WTC11 (cell line): ENCODE data around the gene PPP2R5A. TPM values are rescaled to one million over a fixed set of nuclear protein-coding genes. Genes with fewer than 3 reads are reported as not detected.

Experiments used
- ATAC-seq: fragments of 200-7000 bp; cut with Tn5 transposase; 2 replicates; pipeline ENCODE4 v1.10.0; 2021; ENCODE audit warnings: mild to moderate bottlenecking, moderate library complexity
- CTCF ChIA-PET: fragments of 300-600 bp; sonication (Branson Sonifier 250); formaldehyde crosslinking; loops from one replicate; lab custom pipeline; 2021; ENCODE audit warnings: antibody characterized with exemption; lab: Charles Lee
- POLR2A ChIA-PET: fragments of 350-600 bp; sonication (Branson Sonifier 250); formaldehyde crosslinking; loops from one replicate; lab custom pipeline; 2021; ENCODE audit warnings: antibody characterized with exemption; lab: Charles Lee
- DNase-seq: peaks from one replicate; pipeline ENCODE4 v3.0.0; 2021; ENCODE audit warnings: low spot score
- H3K27ac Mint-ChIP-seq: 2 replicates; pipeline ENCODE4 v1.8.0; 2021; ENCODE audit warnings: mixed read lengths
- H3K27me3 Mint-ChIP-seq: 2 replicates; pipeline ENCODE4 v1.8.0; 2021; ENCODE audit warnings: low read depth, mild to moderate bottlenecking, moderate library complexity, mixed read lengths
- H3K36me3 Mint-ChIP-seq: 2 replicates; pipeline ENCODE4 v1.8.0; 2021; ENCODE audit warnings: mixed read lengths
- H3K4me1 Mint-ChIP-seq: 2 replicates; pipeline ENCODE4 v1.8.0; 2022; ENCODE audit warnings: mixed read lengths
- H3K4me3 Mint-ChIP-seq: 2 replicates; pipeline ENCODE4 v1.8.0; 2021; ENCODE audit warnings: mild to moderate bottlenecking, moderate library complexity, mixed read lengths
- H3K9me3 Mint-ChIP-seq: 2 replicates; pipeline ENCODE4 v1.8.0; 2021; ENCODE audit warnings: mixed read lengths
- CREM ChIP-seq: sonication (generic); formaldehyde crosslinking; IDR thresholded peaks from 2 replicates; pipeline ENCODE4 v1.8.1; 2022; ENCODE audit warnings: mild to moderate bottlenecking, missing genetic modification reagents, moderate library complexity
- GTF2I ChIP-seq: fragments of 250-450 bp; sonication (Bioruptor Pico); conservative IDR thresholded peaks from 2 replicates; pipeline ENCODE4 v1.4.0; 2021; ENCODE audit warnings: mild to moderate bottlenecking
- NR1H2 ChIP-seq: sonication (generic); formaldehyde crosslinking; IDR thresholded peaks from 2 replicates; pipeline ENCODE4 v1.9.0; 2021; ENCODE audit warnings: mild to moderate bottlenecking, moderate library complexity, missing genetic modification reagents
- SOX15 ChIP-seq: fragments of 250-450 bp; sonication (Bioruptor Pico); IDR thresholded peaks from 2 replicates; pipeline ENCODE4 v1.9.0; 2021; ENCODE audit warnings: mild to moderate bottlenecking
- ZNF219 ChIP-seq: sonication (generic); formaldehyde crosslinking; IDR thresholded peaks from 2 replicates; pipeline ENCODE4 v1.8.0; 2023; ENCODE audit warnings: missing genetic modification reagents, mild to moderate bottlenecking, borderline replicate concordance
- ZNF263 ChIP-seq: sonication (generic); formaldehyde crosslinking; IDR thresholded peaks from 2 replicates; pipeline ENCODE4 v1.8.1; 2022; ENCODE audit warnings: low read depth, mild to moderate bottlenecking, moderate library complexity, missing genetic modification reagents
- ZNF396 ChIP-seq: fragments of 250-450 bp; sonication (Bioruptor Pico); IDR thresholded peaks from 2 replicates; pipeline ENCODE4 v1.8.0; 2021; ENCODE audit warnings: mild to moderate bottlenecking, moderate library complexity, borderline replicate concordance
- ZNF416 ChIP-seq: fragments of 250-450 bp; sonication (Bioruptor Pico); IDR thresholded peaks from 2 replicates; pipeline ENCODE4 v1.9.0; 2021; ENCODE audit warnings: mild to moderate bottlenecking, inconsistent platforms
- total RNA-seq: library from RNA; stranded (reverse); gene quantifications from 3 replicates; pipeline ENCODE4 v1.2.3, GENCODE V29; 2021
- TF ChIP-seq, protein P1 (sequence below): sonication (generic); formaldehyde crosslinking; IDR thresholded peaks from 2 replicates; pipeline ENCODE4 v1.8.1; 2022; ENCODE audit warnings: missing genetic modification reagents, borderline replicate concordance
- TF ChIP-seq, protein P2 (sequence below): sonication (generic); formaldehyde crosslinking; IDR thresholded peaks from 2 replicates; pipeline ENCODE4 v1.8.1; 2023; ENCODE audit warnings: mild to moderate bottlenecking, missing genetic modification reagents, moderate library complexity
- TF ChIP-seq, protein P3 (sequence below): sonication (generic); formaldehyde crosslinking; IDR thresholded peaks from 2 replicates; pipeline ENCODE4 v1.8.1; 2023; ENCODE audit warnings: mild to moderate bottlenecking, moderate library complexity, missing genetic modification reagents
- TF ChIP-seq, protein P4 (sequence below): sonication (generic); formaldehyde crosslinking; IDR thresholded peaks from 2 replicates; pipeline ENCODE4 v1.8.1; 2022; ENCODE audit warnings: low read depth, missing genetic modification reagents, borderline replicate concordance
- TF ChIP-seq, protein P5 (sequence below): fragments of 200-600 bp; IDR thresholded peaks from 2 replicates; pipeline ENCODE4 v1.8.0; 2022; ENCODE audit warnings: antibody characterized with exemption
- TF ChIP-seq, protein P6 (sequence below): fragments of 250-450 bp; sonication (Bioruptor Pico); IDR thresholded peaks from 2 replicates; pipeline ENCODE4 v1.9.0; 2021; ENCODE audit warnings: moderate library complexity, mild to moderate bottlenecking, inconsistent platforms, borderline replicate concordance
- TF ChIP-seq, protein P7 (sequence below): sonication (generic); formaldehyde crosslinking; IDR thresholded peaks from 2 replicates; pipeline ENCODE4 v1.8.0; 2022; ENCODE audit warnings: mild to moderate bottlenecking, missing genetic modification reagents

Gene PPP2R5A
- total RNA-seq, 1 experiment from 2014 or later, result 35.9 TPM

DNA sequence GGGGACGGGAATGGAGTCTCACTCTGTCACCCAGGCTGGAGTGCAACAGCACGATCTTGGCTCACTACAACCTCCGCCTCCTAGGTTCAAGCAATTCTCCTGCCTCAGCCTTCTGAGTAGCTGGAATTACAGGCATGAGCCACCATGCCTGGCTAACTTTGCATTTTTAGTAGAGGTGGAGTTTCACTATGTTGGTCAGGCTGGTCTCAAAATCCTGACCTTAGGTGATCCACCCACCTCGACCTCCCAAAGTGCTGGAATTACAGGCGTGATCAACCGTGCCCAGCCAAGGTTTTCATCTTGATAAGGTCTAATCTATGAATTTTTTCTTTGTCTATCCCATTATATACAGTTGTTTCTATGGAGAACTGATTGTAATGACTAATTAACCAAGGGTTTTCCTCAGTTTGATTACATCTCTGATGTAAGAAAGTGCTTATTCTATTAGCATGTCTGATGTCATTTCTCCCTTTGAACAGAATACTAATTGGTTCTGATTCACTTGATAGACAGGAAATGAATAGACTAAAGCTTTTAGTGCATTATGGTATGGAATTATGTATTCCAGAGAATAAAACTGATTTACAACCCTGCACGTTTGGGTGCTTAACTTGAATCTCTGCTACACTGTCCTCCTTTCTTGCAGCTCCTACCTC lies 117.6 kb downstream of the PPP2R5A start (continued):
- TF ChIP-seq, protein P1, sequence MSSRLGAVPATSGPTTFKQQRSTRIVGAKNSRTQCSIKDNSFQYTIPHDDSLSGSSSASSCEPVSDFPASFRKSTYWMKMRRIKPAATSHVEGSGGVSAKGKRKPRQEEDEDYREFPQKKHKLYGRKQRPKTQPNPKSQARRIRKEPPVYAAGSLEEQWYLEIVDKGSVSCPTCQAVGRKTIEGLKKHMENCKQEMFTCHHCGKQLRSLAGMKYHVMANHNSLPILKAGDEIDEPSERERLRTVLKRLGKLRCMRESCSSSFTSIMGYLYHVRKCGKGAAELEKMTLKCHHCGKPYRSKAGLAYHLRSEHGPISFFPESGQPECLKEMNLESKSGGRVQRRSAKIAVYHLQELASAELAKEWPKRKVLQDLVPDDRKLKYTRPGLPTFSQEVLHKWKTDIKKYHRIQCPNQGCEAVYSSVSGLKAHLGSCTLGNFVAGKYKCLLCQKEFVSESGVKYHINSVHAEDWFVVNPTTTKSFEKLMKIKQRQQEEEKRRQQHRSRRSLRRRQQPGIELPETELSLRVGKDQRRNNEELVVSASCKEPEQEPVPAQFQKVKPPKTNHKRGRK (CRISPR knock-in tag), result no peak
- TF ChIP-seq ZNF263 (CRISPR knock-in tag), result no peak
- TF ChIP-seq, protein P2, sequence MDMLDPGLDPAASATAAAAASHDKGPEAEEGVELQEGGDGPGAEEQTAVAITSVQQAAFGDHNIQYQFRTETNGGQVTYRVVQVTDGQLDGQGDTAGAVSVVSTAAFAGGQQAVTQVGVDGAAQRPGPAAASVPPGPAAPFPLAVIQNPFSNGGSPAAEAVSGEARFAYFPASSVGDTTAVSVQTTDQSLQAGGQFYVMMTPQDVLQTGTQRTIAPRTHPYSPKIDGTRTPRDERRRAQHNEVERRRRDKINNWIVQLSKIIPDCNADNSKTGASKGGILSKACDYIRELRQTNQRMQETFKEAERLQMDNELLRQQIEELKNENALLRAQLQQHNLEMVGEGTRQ, result no peak

DNA sequence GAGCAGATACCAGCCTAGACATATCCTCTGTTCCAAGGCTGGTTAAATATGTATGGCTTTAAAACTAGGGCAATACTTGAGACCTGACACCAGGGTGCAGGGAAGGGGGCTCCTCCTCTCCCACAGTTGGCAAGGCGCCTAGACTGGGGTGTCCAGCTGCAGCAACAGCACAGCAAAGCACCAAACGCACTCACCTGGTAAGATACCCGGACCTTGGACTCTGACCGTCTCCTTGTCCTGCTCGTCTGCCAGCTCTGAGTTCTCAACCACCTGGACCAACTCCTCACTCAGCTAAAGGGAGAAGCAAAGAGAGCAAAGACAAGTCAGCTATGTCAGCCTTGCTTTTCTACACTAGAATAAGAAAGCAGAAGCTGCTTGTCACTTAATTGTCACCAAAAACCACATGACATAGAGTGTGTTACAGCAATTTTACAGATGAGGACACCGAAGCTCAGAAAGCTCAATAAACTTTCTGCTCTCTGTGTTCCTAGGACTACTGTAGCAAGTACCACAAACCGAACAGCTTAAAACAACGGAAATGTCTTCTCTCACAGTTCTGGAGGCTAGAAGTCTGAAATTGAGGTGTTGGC lies 125.1 kb downstream of the PPP2R5A start:
- no peak for DNase-seq
- CTCF ChIA-PET, result interaction anchor here (1.5 kb wide), 1 partner anchor 45 kb away, joined by 4 read pairs; no protein-coding TSS in a partner anchor
- TF ChIP-seq, protein P3, sequence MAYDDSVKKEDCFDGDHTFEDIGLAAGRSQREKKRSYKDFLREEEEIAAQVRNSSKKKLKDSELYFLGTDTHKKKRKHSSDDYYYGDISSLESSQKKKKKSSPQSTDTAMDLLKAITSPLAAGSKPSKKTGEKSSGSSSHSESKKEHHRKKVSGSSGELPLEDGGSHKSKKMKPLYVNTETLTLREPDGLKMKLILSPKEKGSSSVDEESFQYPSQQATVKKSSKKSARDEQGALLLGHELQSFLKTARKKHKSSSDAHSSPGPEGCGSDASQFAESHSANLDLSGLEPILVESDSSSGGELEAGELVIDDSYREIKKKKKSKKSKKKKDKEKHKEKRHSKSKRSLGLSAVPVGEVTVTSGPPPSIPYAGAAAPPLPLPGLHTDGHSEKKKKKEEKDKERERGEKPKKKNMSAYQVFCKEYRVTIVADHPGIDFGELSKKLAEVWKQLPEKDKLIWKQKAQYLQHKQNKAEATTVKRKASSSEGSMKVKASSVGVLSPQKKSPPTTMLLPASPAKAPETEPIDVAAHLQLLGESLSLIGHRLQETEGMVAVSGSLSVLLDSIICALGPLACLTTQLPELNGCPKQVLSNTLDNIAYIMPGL (CRISPR knock-in tag), result no peak
- TF ChIP-seq CREM (CRISPR knock-in tag) (no peak), ZNF416 (CRISPR knock-in tag) (no peak), NR1H2 (CRISPR knock-in tag) (no peak), SOX15 (CRISPR knock-in tag) (no peak), GTF2I (CRISPR knock-in tag) (no peak), ZNF396 (no peak), ZNF219 (CRISPR knock-in tag) (no peak)
- TF ChIP-seq, protein P4, sequence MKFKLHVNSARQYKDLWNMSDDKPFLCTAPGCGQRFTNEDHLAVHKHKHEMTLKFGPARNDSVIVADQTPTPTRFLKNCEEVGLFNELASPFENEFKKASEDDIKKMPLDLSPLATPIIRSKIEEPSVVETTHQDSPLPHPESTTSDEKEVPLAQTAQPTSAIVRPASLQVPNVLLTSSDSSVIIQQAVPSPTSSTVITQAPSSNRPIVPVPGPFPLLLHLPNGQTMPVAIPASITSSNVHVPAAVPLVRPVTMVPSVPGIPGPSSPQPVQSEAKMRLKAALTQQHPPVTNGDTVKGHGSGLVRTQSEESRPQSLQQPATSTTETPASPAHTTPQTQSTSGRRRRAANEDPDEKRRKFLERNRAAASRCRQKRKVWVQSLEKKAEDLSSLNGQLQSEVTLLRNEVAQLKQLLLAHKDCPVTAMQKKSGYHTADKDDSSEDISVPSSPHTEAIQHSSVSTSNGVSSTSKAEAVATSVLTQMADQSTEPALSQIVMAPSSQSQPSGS (CRISPR knock-in tag), result no peak
- TF ChIP-seq, protein P5, sequence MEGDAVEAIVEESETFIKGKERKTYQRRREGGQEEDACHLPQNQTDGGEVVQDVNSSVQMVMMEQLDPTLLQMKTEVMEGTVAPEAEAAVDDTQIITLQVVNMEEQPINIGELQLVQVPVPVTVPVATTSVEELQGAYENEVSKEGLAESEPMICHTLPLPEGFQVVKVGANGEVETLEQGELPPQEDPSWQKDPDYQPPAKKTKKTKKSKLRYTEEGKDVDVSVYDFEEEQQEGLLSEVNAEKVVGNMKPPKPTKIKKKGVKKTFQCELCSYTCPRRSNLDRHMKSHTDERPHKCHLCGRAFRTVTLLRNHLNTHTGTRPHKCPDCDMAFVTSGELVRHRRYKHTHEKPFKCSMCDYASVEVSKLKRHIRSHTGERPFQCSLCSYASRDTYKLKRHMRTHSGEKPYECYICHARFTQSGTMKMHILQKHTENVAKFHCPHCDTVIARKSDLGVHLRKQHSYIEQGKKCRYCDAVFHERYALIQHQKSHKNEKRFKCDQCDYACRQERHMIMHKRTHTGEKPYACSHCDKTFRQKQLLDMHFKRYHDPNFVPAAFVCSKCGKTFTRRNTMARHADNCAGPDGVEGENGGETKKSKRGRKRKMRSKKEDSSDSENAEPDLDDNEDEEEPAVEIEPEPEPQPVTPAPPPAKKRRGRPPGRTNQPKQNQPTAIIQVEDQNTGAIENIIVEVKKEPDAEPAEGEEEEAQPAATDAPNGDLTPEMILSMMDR, result no peak
- TF ChIP-seq, protein P6, sequence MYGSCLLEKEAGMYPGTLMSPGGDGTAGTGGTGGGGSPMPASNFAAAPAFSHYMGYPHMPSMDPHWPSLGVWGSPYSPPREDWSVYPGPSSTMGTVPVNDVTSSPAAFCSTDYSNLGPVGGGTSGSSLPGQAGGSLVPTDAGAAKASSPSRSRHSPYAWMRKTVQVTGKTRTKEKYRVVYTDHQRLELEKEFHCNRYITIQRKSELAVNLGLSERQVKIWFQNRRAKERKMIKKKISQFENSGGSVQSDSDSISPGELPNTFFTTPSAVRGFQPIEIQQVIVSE, result no peak
- TF ChIP-seq, protein P1 (CRISPR knock-in tag), result no peak
- TF ChIP-seq, protein P7, sequence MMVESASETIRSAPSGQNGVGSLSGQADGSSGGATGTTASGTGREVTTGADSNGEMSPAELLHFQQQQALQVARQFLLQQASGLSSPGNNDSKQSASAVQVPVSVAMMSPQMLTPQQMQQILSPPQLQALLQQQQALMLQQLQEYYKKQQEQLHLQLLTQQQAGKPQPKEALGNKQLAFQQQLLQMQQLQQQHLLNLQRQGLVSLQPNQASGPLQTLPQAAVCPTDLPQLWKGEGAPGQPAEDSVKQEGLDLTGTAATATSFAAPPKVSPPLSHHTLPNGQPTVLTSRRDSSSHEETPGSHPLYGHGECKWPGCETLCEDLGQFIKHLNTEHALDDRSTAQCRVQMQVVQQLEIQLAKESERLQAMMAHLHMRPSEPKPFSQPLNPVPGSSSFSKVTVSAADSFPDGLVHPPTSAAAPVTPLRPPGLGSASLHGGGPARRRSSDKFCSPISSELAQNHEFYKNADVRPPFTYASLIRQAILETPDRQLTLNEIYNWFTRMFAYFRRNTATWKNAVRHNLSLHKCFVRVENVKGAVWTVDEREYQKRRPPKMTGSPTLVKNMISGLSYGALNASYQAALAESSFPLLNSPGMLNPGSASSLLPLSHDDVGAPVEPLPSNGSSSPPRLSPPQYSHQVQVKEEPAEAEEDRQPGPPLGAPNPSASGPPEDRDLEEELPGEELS (CRISPR knock-in tag), result no peak
- Mint-ChIP-seq H3K36me3 (peaks cover 58% of the 10 kb centered on the region), H3K4me1 (peaks cover 18% of the 10 kb centered on the region), H3K9me3 (no peaks in the 10 kb centered on the region), H3K27ac (no peak overlapping the region), H3K27me3 (peaks cover 6% of the 10 kb centered on the region; the same call in 1 of the 2 replicates), H3K4me3 (no peak overlapping the region)
- no peak for ATAC-seq
- POLR2A ChIA-PET, result no interaction called here
